ENCODE measurements around the gene DNAAF5. TPM values are rescaled to one million over a fixed set of nuclear protein-coding genes. Genes with fewer than 3 reads are reported as not detected.

The DNAAF5 gene
- total RNA-seq: 50.1 and 50.8 TPM in 2 replicates

DNA sequence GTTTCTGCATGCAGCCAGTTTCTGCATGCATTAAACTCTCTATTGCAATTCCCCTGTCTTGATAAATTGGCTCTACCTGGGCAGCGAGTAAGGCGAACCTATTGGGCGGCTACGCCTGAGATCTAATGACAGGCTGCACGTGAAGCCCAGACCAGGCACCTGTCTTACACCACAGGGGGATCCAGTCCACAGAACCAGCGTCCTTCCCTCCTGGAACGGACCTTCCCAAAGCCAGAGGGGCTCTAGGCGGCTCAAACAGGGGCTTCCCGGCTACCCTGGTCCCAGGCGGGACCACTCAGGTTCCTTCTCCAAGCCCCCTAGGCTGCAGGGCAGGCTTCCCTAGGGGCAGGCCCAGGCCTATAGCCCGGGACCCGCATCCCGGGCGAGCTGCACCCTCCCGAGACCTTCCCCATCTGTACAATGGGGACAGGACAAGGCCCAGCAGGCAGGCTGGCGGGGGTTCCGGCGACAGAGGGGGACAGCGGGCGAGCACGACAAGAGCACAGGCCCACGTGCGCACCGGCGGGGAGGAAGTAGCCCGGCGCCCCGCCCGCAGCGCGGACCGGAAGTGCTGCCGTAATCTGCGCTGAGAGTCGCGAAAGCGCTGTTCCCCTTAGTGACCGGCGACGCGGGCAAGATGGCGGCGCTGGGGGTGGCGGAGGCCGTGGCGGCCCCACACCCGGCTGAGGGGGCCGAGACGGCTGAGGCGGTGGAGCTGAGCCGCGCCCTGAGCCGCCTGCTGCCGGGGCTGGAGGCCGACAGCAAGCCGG, at the start of gene DNAAF5:
DNAAF5 (plus strand) TSS at position 616 of the 770 bp plus-strand sequence; CDS start at position 638, 22 bp downstream.

DNA sequence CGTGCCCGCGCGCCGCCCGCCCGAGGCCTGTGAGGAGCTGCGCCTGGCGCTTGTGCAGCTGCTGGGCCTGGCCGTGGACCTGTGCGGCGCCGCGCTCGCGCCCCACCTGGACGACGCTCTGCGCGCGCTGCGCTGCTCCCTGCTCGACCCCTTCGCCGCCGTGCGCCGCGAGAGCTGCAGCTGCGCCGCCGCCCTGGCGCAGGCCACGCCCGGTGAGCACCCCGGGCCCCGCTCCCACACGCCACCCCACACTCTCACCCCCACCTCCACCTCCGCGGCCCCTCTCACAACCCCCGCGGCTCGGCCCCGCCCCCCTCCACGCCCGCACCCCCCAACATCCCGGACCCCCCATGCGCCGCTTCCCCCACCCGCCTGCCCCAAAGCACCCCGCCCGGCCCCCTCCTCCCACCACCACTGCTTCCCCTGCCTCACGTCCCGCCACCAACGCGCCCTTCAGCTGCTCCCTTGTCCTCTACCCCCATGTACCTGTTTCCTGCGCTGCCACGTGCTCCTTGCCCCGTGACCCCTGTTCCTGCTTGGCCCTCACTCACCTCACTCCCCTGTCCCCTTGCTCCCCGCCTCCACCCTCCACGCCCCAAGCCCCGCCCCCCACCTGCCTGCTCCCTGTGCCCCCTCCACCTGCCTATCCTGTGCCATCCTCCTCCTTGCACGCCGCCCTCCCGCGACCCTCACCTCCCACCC, 756 bp downstream of the DNAAF5 start, which contains the start of gene PRKAR1B:
PRKAR1B (minus strand) TSS at position 178 of the 702 bp plus-strand sequence. CDS start 15,776 bp downstream, outside the sequence.

DNA sequence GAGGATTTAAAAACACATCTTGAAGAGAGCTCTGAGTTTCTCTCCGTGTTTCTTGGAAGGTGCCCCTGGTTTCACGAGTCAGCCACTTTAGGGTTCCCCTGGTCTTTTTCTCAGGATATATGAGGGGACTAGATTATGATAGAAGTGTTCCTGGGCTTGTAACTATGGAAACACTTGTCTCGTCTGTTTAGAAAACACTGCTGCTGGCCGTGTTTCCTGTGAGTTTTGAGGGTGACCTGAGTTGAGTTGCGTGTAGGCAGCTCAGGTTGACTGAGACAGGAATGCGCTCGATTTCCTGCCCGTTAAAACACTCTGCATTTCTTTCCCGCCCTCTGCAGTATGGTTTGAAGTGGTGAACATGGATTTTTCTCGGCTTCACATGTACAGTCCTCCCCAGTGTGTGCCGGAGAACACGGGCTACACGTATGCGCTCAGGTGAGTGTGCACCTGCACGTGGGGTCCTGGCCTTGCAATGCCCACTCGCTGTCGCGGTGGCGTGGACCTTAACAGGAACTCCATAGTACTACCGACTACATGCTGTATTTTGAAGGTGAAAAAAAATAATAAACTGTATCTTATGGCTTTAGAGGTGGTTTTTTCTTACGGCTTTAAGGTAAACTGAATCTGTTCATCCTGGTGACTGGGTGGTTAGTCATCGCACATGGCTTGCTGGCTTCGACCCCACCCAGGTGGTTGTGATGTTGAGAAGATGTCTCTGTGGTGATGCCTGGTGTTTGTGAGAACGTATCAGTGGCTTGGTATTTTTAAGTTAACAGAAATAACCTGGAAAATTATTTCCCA, 105.9 kb downstream of the DNAAF5 start, which contains the start of gene SUN1:
SUN1 (plus strand) TSS at position 310 of the 801 bp plus-strand sequence; CDS start at position 359, 49 bp downstream.

Other genes starting within 250 kb of the DNAAF5 start
- gene PDGFA, start 206.9 kb upstream of the DNAAF5 start, total RNA-seq: 61.4 and 87.3 TPM in 2 replicates
- gene PRKAR1B, start 582 bp downstream of the DNAAF5 start, total RNA-seq: 19.6 and 20.1 TPM in 2 replicates
- 125 and 141 TPM in 2 replicates for gene SUN1, start 105.8 kb downstream of the DNAAF5 start, total RNA-seq
- gene GET4, start 149.9 kb downstream of the DNAAF5 start, total RNA-seq: 35.6 and 37.8 TPM in 2 replicates
- gene ADAP1, start 228.0 kb downstream of the DNAAF5 start, total RNA-seq: 0.44 and 5.9 TPM in 2 replicates
- gene COX19, start 248.8 kb downstream of the DNAAF5 start, total RNA-seq: 4.3 and 8.8 TPM in 2 replicates

Data from mammary microvascular endothelial cell (primary cell).